ENCODE data around the gene MFAP1. TPM values are rescaled to one million over a fixed set of nuclear protein-coding genes. Genes with fewer than 3 reads are reported as not detected.

MFAP1 gene
- total RNA-seq, 1 experiment from 2014 or later, result 44.7 TPM

DNA sequence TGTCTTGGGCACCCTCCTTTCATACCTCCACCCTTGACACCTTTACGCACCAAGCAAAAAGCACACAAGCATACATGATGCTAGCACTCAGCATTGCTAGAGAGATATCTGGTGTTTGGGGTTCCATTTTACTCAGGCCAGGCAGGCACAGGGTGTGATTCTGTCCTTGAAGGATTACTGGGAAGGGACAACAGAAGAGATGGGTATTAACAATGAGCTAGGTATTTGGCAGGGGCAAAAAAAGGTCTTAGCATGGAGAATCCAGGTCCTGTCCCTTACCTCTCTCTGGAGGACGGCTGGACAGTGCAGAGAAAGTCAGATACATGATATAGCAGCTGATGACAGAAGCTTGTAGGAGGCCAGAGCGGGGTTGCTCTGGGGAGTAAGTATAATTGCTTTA, 27.9 kb downstream of the MFAP1 start:
- H3K27ac Mint-ChIP-seq, result peak overlapping the region; percentile 15 to 86 (median 69); a peak in 5 of 7 replicates
- Histone ChIP-seq H3K4ac (ENCODE audit: low read depth, low read length) (no peak overlapping the region), H3K23ac (ENCODE audit: insufficient read length, low read depth, low read length) (no peak overlapping the region), H3K14ac (ENCODE audit: insufficient read depth, low read length) (no peak overlapping the region), H3K9ac (ENCODE audit: extremely low read depth, insufficient read length, low read length) (no peak overlapping the region), H4K8ac (replicated peaks; ENCODE audit: insufficient read length, low read depth, low read length) (no peak overlapping the region), H2BK15ac (ENCODE audit: low read depth, low read length) (no peak overlapping the region), H3K56ac (ENCODE audit: insufficient read length, low read depth, low read length) (no peak overlapping the region), H3K79me2 (ENCODE audit: insufficient read depth, low read length) (peaks cover 6% of the 10 kb centered on the region; the same call in 1 of the 2 replicates), H3K27ac (ENCODE audit: insufficient read length, low read depth, low read length) (peak overlapping the region; percentile 2), H3K4me2 (ENCODE audit: insufficient read depth, insufficient read length, low read length) (no peak overlapping the region), H3K4me1 (ENCODE audit: insufficient read depth, low read length) (peaks cover 18% of the 10 kb centered on the region; the same call in 1 of the 2 replicates), H3K23me2 (ENCODE audit: insufficient read length, low read depth, low read length, poor library complexity, severe bottlenecking) (peaks cover 12% of the 10 kb centered on the region), H3T11ph (ENCODE audit: low read length) (no peak overlapping the region), H3K18ac (ENCODE audit: insufficient read length, low read depth, low read length) (peak overlapping the region; percentile 3), H4K20me1 (ENCODE audit: control insufficient read depth, insufficient read depth, insufficient read length) (no peaks in the 10 kb centered on the region), H3K27me3 (ENCODE audit: insufficient read depth, low read length) (no peaks in the 10 kb centered on the region), H2BK20ac (ENCODE audit: low read depth, low read length, poor library complexity, severe bottlenecking) (no peak overlapping the region), H4K5ac (ENCODE audit: insufficient read length, low read depth, low read length) (no peak overlapping the region), H4K91ac (ENCODE audit: insufficient read length, low read depth, low read length) (no peak overlapping the region), H2BK120ac (ENCODE audit: low read depth, low read length, poor library complexity, severe bottlenecking) (no peak overlapping the region), H3K9me3 (ENCODE audit: control insufficient read depth, low read depth, low read length) (no peaks in the 10 kb centered on the region), H2BK12ac (ENCODE audit: insufficient read length, low read depth, low read length) (no peak overlapping the region), H3K79me1 (ENCODE audit: insufficient read depth, low read depth, low read length, poor library complexity, severe bottlenecking) (peaks cover 3% of the 10 kb centered on the region), H2BK5ac (ENCODE audit: insufficient read length, low read length) (no peak overlapping the region), H2AK5ac (ENCODE audit: insufficient read length, low read length) (no peak overlapping the region), H2AFZ (ENCODE audit: low read length) (no peak overlapping the region)
- H3K9me3 Mint-ChIP-seq, result no peaks in the 10 kb centered on the region
- TF ChIP-seq, protein P1, sequence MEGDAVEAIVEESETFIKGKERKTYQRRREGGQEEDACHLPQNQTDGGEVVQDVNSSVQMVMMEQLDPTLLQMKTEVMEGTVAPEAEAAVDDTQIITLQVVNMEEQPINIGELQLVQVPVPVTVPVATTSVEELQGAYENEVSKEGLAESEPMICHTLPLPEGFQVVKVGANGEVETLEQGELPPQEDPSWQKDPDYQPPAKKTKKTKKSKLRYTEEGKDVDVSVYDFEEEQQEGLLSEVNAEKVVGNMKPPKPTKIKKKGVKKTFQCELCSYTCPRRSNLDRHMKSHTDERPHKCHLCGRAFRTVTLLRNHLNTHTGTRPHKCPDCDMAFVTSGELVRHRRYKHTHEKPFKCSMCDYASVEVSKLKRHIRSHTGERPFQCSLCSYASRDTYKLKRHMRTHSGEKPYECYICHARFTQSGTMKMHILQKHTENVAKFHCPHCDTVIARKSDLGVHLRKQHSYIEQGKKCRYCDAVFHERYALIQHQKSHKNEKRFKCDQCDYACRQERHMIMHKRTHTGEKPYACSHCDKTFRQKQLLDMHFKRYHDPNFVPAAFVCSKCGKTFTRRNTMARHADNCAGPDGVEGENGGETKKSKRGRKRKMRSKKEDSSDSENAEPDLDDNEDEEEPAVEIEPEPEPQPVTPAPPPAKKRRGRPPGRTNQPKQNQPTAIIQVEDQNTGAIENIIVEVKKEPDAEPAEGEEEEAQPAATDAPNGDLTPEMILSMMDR (conservative IDR thresholded peaks at IDR 0.05), result no peak
- no peaks in the 10 kb centered on the region; the same call in 1 of the 2 replicates for H3K27me3 Mint-ChIP-seq (ENCODE audit: low read depth)
- peaks cover 55 to 80% (median 60%) of the 10 kb centered on the region in 3 experiments for H3K36me3 Mint-ChIP-seq (ENCODE audit: insufficient read depth in 1 of 3, low read depth in 3 of 3)
- no CpG with 5 or more reads among the region's 3 CpGs for WGBS (ENCODE audit: extremely low coverage, insufficient read length, low lambda C conversion rate)
- H3K4me3 Mint-ChIP-seq, result no peak overlapping the region
- no peak for DNase-seq
- peaks cover 71 to 80% of the 10 kb centered on the region in 2 experiments for H3K4me1 Mint-ChIP-seq

All from H9 (cell line).